GM20000 (cell line): Measurements from ENCODE around the gene CDK17.

Source experiments
- DNase-seq: peaks from one replicate; pipeline ENCODE4 v3.0.0; 2012; ENCODE audit warnings: low spot score
- CTCF ChIP-seq: IDR thresholded peaks from 2 replicates; pipeline ENCODE4 v1.5.1; 2012; ENCODE audit warnings: mild to moderate bottlenecking, control low read depth; ENCODE audit errors: extremely low read depth, missing control alignments

CDK17 gene

GRCh38 chr12:96249196-96250118 is 150.8 kb downstream of the CDK17 start:
- no peak for TF ChIP-seq CTCF
- no peak for DNase-seq

- DNase-seq: no peak
- no peak for TF ChIP-seq CTCF
Measured at GRCh38 chr12:96248136-96248931, 151.9 kb downstream of the CDK17 start.

- DNase-seq: no peak
- TF ChIP-seq CTCF: no peak
Measured at GRCh38 chr12:96247563-96247962, 152.7 kb downstream of the CDK17 start.

- TF ChIP-seq CTCF: no peak
Measured at GRCh38 chr12:96246926-96247505, 153.2 kb downstream of the CDK17 start.

GRCh38 chr12:96244826-96245225 is 155.4 kb downstream of the CDK17 start:
- TF ChIP-seq CTCF: no peak
- no peak for DNase-seq

More at GRCh38 chr12:96246926-96247505, 153.2 kb downstream of the CDK17 start:
- no peak for DNase-seq

- no peak for TF ChIP-seq CTCF
- no peak for DNase-seq
Measured at GRCh38 chr12:96242597-96242996, 157.6 kb downstream of the CDK17 start.

- no peak for TF ChIP-seq CTCF
- DNase-seq: no peak
Measured at GRCh38 chr12:96241846-96242256, 158.4 kb downstream of the CDK17 start.
